CD4-positive, alpha-beta T cell treated with Interleukin-4 for 4 hours (primary cell): ENCODE results near the gene NDUFB10.
"Not testable (repeated sequence)": the region's sequence is repeated elsewhere in the genome, so short reads cannot be mapped to it uniquely, and the experiment has no call there.

Experiments used
- DNase-seq: peaks from one replicate; pipeline ENCODE4 v3.0.0-alpha.2; 2020

NDUFB10 gene

GRCh38 chr16:1959269-1960039 lies at the start of gene NDUFB10:
NDUFB10 (plus strand) TSS chr16:1959538; CDS start chr16:1959625, 87 bp downstream.
- DNase-seq, result peak; percentile 86

DNA sequence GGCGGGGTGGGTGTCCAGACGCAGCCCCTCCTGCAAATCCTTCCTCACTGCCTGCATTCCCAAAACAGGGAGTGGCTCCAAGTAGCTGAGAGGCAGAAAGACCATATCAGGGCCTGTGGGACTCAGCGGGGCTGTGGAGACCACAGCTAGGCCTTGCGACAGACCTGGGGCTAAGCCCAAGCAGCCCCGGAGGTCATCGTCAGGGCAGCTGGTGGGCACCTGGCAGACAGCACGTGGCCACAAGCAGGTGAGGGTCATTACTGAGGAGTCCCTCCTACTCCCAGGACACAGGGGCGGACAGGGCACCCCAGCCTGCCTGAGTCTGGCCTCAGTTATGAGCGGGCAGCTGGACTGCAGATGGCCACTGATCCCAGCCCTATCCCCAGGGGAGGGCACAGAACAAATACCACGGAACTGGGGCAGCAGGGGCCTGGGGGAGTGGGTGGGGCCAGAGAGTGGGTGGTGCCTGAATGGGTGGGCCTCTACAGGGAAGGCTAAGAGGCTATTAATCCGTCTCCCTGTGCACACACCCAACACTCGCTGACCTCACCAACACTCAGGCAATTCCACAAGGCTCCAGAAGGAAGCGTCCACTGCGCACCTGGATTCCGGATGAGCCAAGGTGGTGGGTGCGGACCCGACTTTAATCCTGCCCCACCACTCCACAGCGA lies 49.6 kb upstream of the NDUFB10 start:
- DNase-seq, result no peak

GRCh38 chr16:1911467-1912214 lies 47.7 kb upstream of the NDUFB10 start:
- DNase-seq, result no peak

GRCh38 chr16:1912215-1912543 lies 47.2 kb upstream of the NDUFB10 start:
- DNase-seq, result no peak

DNA sequence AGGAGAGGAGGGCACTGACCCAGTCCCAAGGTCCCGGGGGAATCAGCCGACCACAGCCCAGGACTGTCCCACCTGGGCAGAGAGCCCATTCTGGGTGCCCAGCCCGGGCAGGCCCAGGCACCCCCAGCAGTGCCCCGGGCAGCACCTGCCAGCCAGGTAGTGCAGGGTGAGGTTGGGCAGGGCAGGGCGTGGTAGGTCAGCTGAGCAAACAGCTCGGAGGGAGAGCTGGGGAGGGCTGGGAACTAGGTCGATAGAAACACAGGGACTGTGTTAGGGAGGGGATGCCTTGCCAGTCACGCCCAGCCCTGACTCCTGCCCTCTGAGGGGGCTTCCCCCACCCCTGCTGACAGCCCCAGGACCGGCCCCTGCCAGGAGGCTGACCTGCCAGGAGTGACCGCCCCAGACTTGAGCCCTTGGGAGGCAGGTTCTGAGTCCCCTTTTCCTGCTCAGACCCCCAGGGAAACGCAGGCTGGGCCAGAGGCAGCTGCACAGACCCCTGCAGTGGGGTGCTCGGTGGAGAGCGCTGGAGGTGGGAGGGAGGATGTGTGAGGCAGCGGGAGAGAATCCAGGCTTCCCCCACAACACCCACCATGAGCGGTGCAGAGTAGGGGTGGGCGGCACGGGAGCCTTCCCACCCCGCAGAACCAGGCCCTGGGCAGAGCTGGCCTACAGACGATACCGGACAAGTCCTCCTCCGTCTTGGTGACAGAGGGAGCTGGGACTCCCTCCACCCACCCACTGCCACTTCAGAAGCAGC lies 45.8 kb upstream of the NDUFB10 start:
- DNase-seq, result no peak

GRCh38 chr16:1914084-1914608 lies 45.2 kb upstream of the NDUFB10 start:
- no peak for DNase-seq

GRCh38 chr16:1914988-1915387 lies 44.4 kb upstream of the NDUFB10 start:
- DNase-seq, result no peak

DNA sequence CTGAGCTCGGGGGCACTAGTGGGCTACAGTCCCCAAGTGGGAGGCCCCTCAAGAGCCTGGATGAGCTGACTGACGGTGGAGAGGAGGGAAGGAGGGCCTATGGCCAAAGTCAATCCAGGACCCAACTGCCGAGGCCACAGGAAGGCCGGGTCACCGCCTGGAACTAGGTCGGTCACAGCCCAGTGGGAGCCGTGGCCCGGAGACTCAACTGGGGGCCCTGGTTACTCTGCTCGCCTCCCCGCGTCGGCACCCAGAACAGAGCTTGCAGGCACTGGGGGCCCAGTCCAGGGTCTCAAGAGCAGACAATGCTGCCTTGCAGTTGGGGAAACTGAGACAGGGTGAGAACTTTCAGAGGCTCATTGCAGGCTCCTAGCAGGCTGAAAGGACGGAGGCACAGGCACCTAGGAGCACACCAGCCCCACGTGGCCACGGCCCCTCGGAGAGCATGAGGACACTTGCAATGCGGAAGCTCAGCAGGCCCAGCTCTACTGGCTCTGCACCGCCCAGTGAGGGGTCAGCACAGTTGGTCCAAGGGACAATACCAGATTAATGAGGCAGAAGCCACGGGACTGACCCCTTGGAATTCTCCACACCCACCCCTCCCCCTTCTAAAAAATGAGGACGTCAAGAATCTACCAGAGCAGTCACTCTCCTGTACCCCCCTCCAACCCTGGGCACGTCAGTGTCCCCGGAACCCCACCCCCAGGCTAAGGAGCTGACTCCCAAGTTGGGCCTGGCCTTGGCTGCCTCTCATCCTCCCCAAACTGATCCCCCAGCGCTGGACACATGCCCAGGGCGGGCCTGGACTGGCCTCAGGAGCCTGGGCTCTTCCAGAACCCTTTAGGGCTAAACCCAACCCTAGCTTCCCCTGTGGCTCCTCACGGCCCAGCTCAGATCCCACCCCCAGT lies 43.4 kb upstream of the NDUFB10 start:
- DNase-seq, result no peak

- no peak for DNase-seq
Measured at GRCh38 chr16:1916640-1916990, 42.7 kb upstream of the NDUFB10 start.

- DNase-seq, result no peak
Measured at GRCh38 chr16:1917056-1917664, 42.2 kb upstream of the NDUFB10 start.

DNA sequence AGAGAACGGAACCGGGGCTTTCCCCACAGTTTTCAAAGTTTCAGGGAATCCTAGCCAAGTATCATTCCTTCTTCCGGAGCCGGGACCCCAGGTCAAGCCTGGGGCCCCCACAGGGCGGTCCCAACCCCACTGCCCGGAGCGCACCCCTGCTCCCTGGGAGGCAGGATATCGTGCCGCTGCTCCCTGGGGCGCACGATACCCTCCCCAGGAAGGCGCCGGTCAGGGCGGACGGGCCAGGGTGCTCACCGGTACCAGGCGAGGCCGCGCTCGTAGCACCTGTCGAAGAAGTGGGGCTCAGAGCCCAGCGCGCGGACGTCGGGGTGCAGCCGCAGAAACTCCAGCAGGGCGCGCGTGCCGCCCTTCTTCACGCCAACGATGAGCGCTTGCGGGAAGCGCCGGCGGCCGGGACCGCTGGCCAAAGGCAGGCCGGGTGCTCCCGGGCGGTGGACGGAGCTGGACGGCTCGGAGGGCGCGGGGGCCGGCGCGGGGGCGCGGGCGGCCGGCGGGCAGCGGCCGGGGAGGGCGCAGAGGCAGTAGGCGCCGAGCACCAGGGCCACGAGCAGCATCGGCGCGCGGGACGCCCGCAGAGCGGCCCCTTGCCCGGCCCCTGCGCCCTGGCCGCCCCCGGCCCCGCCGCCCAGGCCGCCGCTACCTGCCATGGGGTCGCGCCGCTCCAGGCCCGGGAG lies 41.5 kb upstream of the NDUFB10 start:
- DNase-seq, result no peak

- no peak for DNase-seq
Measured at GRCh38 chr16:1918351-1919326, 40.7 kb upstream of the NDUFB10 start, which contains the start of gene HS3ST6. HS3ST6 (minus strand) TSS chr16:1918415; CDS start chr16:1918323, 92 bp downstream.

- no peak for DNase-seq
Measured at GRCh38 chr16:1919327-1919998, 39.9 kb upstream of the NDUFB10 start.

DNA sequence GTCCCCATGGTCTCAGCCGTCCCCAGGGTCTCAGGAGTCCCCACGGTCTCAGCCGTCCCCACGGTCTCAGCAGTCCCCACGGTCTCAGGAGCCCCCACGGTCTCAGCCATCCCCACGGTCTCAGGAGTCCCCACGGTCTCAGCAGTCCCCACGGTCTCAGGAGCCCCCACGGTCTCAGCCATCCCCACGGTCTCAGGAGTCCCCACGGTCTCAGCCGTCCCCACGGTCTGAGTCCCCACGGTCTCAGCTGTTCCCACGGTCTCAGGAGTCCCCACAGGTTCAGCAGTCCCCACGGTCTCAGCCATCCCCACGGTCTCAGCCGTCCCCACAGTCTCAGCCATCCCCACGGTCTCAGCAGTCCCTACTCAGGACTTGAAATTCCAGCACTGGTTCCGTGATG lies 39.2 kb upstream of the NDUFB10 start:
- not testable (repeated sequence) for DNase-seq

DNA sequence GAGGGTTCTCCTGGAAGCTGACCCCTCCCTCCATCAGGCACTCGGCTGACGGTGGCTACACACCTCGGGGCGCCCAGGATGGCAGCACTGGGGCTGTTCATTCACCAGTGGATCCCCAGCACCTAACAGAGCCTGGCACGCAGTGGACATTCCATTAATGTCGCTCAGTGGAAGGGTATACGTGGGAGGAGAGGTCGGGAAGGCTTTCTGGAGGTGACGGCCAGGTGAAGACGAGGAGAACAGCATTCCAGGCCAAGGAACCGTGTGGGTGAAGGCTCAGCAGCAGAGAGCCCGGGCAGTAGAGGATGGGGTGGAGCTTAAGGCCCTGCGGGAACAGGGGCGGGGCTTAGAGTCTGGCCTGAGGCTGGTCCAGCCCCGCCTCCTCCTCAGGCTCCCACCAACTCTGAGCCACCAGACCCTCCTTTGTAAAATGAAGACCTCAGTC lies 38.6 kb upstream of the NDUFB10 start:
- no peak for DNase-seq

GRCh38 chr16:1922357-1922756 lies 37.0 kb upstream of the NDUFB10 start:
- DNase-seq, result no peak

GRCh38 chr16:1923299-1924034 lies 35.9 kb upstream of the NDUFB10 start:
- DNase-seq, result no peak

GRCh38 chr16:1924095-1924494 lies 35.2 kb upstream of the NDUFB10 start:
- no peak for DNase-seq
